A549 treated with ZK216348 at 1 μM for 4 hours (cell line): Measurements from ENCODE around the gene NACC2. TPM values are rescaled to one million over a fixed set of nuclear protein-coding genes. Genes with fewer than 3 reads are reported as not detected.

Experiments used
- total RNA-seq: library from RNA; stranded (reverse); fragments of 200-300 nt; extraction: Qiagen RNA extraction; gene quantifications from 5 replicates; pipeline ENCODE4 v1.2.3, GENCODE V29; 2022; ENCODE audit warnings: low read depth

The NACC2 gene, protein sequence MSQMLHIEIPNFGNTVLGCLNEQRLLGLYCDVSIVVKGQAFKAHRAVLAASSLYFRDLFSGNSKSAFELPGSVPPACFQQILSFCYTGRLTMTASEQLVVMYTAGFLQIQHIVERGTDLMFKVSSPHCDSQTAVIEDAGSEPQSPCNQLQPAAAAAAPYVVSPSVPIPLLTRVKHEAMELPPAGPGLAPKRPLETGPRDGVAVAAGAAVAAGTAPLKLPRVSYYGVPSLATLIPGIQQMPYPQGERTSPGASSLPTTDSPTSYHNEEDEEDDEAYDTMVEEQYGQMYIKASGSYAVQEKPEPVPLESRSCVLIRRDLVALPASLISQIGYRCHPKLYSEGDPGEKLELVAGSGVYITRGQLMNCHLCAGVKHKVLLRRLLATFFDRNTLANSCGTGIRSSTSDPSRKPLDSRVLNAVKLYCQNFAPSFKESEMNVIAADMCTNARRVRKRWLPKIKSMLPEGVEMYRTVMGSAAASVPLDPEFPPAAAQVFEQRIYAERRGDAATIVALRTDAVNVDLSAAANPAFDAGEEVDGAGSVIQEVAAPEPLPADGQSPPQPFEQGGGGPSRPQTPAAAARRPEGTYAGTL
- total RNA-seq, result 19.5 to 39.4 TPM (median 34.6 TPM) in 5 replicates

DNA sequence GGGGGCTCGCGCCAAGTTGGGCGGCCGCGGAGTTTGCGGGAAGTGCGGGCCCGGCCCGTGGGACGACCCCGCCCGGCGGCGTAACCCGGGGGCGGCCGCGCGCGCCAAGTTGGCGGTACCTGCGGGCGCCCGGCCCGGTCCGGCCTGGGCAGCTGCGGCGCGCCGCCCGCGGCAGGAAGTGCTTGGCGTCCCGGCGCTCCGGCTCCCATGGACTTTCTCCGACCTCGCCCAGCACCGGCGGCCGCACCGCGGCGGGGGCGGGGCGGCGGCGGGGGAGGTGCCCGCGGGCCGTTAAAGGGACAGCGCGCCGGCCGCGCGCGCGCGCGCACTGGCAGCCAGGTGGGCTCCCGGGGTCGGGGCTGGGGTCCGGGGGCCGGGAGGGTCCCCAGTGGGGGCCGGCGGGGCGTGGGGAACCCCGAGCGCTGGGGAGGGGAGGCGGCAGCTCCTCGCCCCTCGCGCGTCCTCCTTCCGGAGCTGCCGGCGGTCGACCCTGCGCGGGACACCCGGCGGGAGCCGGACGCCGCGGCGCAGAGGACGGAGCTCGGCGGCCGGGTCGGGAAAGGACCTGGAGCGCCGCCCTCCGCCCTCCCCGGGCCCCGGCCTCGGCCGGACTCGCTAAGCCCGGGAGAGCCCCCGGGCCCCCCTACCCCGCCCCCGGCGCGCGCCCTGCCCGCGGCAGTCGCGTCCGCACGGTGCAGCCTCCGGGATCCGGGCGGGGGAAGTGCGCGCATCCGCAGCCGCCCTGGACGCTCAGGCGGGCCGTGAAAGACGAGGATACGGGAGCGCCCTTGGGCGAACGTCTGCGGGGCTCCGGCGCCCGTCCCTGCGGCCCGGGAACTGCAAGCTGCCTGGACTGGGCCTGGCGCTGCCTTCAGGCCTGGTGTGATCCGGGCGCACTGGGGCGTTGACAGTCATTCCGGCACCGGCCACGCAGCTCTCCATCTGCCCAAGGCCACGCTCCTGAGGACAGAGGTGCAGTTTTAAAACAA, at the start of gene NACC2:
NACC2 (minus strand) TSS at position 220 of the 989 bp plus-strand sequence. CDS start 44,768 bp downstream, outside the sequence.

DNA sequence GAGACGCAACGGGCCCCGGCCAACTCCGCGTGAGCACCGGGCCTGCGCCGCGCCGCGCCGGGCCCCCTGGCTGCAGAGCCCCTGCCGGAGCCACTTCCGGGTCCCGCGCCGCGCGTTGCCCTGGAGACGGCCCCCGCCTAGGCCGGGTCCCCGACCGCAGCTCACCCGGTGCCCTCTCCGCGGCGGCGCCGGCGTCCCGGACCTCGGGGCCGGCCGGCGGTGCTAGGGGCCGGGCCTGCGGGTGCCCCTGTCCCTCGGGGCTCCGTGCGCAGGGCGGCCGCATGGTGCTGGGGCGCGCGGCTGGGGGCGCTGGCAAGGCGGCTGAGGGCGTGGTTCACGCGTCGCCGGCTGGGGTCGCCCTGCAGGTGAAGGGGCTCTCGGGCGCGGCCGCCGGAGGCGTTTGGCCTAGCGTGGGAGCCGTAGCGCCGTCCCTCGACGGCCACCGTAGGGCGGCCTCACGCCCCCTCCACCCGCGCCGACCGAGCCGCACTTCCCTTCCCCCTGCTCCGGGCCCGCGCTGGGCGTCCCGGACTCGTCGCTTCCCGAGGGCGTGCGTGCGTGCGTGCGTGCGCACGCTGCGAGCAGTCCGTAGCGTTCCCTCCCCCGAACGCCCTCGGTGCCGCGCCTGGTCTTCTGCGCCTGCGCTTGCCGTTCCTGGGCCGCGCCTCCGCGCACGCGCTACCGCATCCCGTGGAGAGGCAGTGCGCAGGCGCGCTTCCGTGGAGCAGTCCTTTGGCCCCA, 23.4 kb upstream of the NACC2 start, which contains the start of gene TMEM250:
TMEM250 (minus strand) TSS at position 556 of the 741 bp plus-strand sequence. CDS start 1,975 bp downstream, outside the sequence.

DNA sequence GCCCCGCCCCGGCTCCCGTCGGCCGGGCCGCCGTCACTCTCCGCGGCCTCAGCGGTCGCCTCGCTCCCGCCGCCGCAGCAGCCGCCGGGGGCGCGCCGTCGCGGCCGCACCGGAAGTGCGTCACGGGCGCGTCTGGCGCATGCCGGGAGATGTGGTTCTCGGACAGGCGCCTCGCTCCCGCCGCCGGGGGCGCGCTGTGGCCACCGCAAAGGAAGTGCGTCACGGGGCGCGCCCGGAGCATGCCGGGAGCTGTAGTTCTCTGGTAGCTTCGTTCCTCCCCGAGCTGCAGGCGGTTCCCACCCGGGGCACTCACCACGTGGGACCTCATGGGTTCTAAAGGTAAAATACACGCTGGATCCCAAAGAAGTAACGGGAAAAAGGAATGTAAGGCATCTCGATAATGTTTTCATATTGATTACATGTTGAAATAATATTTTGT, 133.8 kb downstream of the NACC2 start, which contains the start of gene UBAC1:
UBAC1 (minus strand) TSS at position 97 of the 439 bp plus-strand sequence. CDS start 211 bp downstream, outside the sequence.

Other genes with a start within 250 kb of the NACC2 start
- gene CAMSAP1, start 187.7 kb downstream of the NACC2 start, total RNA-seq, result 19.4 to 22.4 TPM (median 19.7 TPM) in 5 replicates
- 23.2 to 41.0 TPM (median 35.2 TPM) in 5 replicates for gene UBAC1, start 133.9 kb downstream of the NACC2 start, total RNA-seq
- 25.6 to 53.9 TPM (median 48.8 TPM) in 5 replicates for gene TMEM250, start 23.6 kb upstream of the NACC2 start, total RNA-seq
- 0.09 to 0.14 TPM (median 0.12 TPM) in 4 of 5 replicates, not detected in the other for gene LHX3, start 109.8 kb upstream of the NACC2 start, total RNA-seq
- 21.1 to 30.5 TPM (median 28.8 TPM) in 5 replicates for gene QSOX2, start 150.5 kb upstream of the NACC2 start, total RNA-seq
- 0.04 TPM in 1 of 5 replicates, not detected in the others for gene CCDC187, start 208.8 kb upstream of the NACC2 start, total RNA-seq
- 6.8 to 16.6 TPM (median 12.6 TPM) in 5 replicates for gene GPSM1, start 232.2 kb upstream of the NACC2 start, total RNA-seq